HUES48 (cell line): Measurements from ENCODE around the gene EMC8.

Experiments
- H3K27ac ChIP-seq: one replicate; pipeline ENCODE4 v1.7.0; 2013; ENCODE audit warnings: low read depth, low read length, inconsistent platforms
- H3K27me3 ChIP-seq: 2 replicates; pipeline ENCODE4 v1.6.1; 2013; ENCODE audit warnings: mild to moderate bottlenecking, low read length; ENCODE audit not compliant: control insufficient read depth, insufficient read depth
- H3K36me3 ChIP-seq: 2 replicates; pipeline ENCODE4 v1.6.1; 2013; ENCODE audit warnings: low read length; ENCODE audit not compliant: control insufficient read depth, insufficient read depth
- H3K4me1 ChIP-seq: 2 replicates; pipeline ENCODE4 v1.6.1; 2013; ENCODE audit warnings: mild to moderate bottlenecking, low read length; ENCODE audit not compliant: control insufficient read depth, insufficient read depth
- H3K4me3 ChIP-seq: 2 replicates; pipeline ENCODE4 v1.5.1; 2013; ENCODE audit warnings: mild to moderate bottlenecking, low read depth, low read length
- H3K9ac ChIP-seq: 2 replicates; pipeline ENCODE4 v1.6.1; 2013; ENCODE audit warnings: mild to moderate bottlenecking, low read depth, low read length, moderate library complexity
- H3K9me3 ChIP-seq: 2 replicates; pipeline ENCODE4 v1.6.1; 2013; ENCODE audit warnings: low read length; ENCODE audit not compliant: control insufficient read depth, insufficient read depth

Gene EMC8

GRCh38 chr16:85798283-85798776, 1.0 kb downstream of the EMC8 start:
- peak overlapping the region; percentile 90 for H3K27ac ChIP-seq
- peaks cover 3% of the 10 kb centered on the region; the same call in 1 of the 2 replicates for H3K4me1 ChIP-seq
- peaks cover 64% of the 10 kb centered on the region for H3K36me3 ChIP-seq
- H3K9me3 ChIP-seq: no peaks in the 10 kb centered on the region
- H3K9ac ChIP-seq: peak overlapping the region; percentile 93
- no peaks in the 10 kb centered on the region for H3K27me3 ChIP-seq
- peak overlapping the region; percentile 95 for H3K4me3 ChIP-seq

- Histone ChIP-seq H3K4me3 (no peak overlapping the region), H3K36me3 (peaks cover 64% of the 10 kb centered on the region), H3K9me3 (no peaks in the 10 kb centered on the region), H3K27me3 (no peaks in the 10 kb centered on the region), H3K4me1 (peaks cover 3% of the 10 kb centered on the region; the same call in 1 of the 2 replicates), H3K27ac (no peak overlapping the region), H3K9ac (no peak overlapping the region)
Observed at GRCh38 chr16:85796599-85796998, 2.7 kb downstream of the EMC8 start.

- Histone ChIP-seq H3K4me3 (no peak overlapping the region), H3K27ac (no peak overlapping the region), H3K36me3 (peaks cover 64% of the 10 kb centered on the region), H3K9ac (no peak overlapping the region), H3K27me3 (no peaks in the 10 kb centered on the region), H3K9me3 (no peaks in the 10 kb centered on the region), H3K4me1 (peaks cover 3% of the 10 kb centered on the region; the same call in 1 of the 2 replicates)
Observed at GRCh38 chr16:85796152-85796551, 3.2 kb downstream of the EMC8 start.

GRCh38 chr16:85794696-85795095, 4.6 kb downstream of the EMC8 start:
- Histone ChIP-seq H3K27me3 (no peaks in the 10 kb centered on the region), H3K9ac (no peak overlapping the region), H3K4me3 (no peak overlapping the region), H3K27ac (no peak overlapping the region), H3K4me1 (peaks cover 3% of the 10 kb centered on the region; the same call in 1 of the 2 replicates), H3K36me3 (peaks cover 61% of the 10 kb centered on the region), H3K9me3 (no peaks in the 10 kb centered on the region)

GRCh38 chr16:85793662-85794298, 5.6 kb downstream of the EMC8 start:
- peaks cover 3% of the 10 kb centered on the region; the same call in 1 of the 2 replicates for H3K4me1 ChIP-seq
- H3K27ac ChIP-seq: no peak overlapping the region
- H3K4me3 ChIP-seq: no peak overlapping the region
- no peaks in the 10 kb centered on the region for H3K27me3 ChIP-seq
- H3K9ac ChIP-seq: no peak overlapping the region
- no peaks in the 10 kb centered on the region for H3K9me3 ChIP-seq
- peaks cover 65% of the 10 kb centered on the region for H3K36me3 ChIP-seq

- H3K27me3 ChIP-seq: no peaks in the 10 kb centered on the region
- no peak overlapping the region for H3K9ac ChIP-seq
- H3K36me3 ChIP-seq: peaks cover 73% of the 10 kb centered on the region
- H3K4me3 ChIP-seq: no peak overlapping the region
- H3K9me3 ChIP-seq: no peaks in the 10 kb centered on the region
- H3K4me1 ChIP-seq: no peaks in the 10 kb centered on the region
- no peak overlapping the region for H3K27ac ChIP-seq
Observed at GRCh38 chr16:85789773-85790172, 9.6 kb downstream of the EMC8 start.

GRCh38 chr16:85788819-85789218, 10.5 kb downstream of the EMC8 start:
- Histone ChIP-seq H3K9me3 (no peaks in the 10 kb centered on the region), H3K36me3 (peaks cover 68% of the 10 kb centered on the region), H3K4me3 (no peak overlapping the region), H3K27me3 (no peaks in the 10 kb centered on the region), H3K9ac (no peak overlapping the region), H3K4me1 (no peaks in the 10 kb centered on the region), H3K27ac (no peak overlapping the region)

GRCh38 chr16:85785927-85786326, 13.4 kb downstream of the EMC8 start:
- Histone ChIP-seq H3K4me1 (no peaks in the 10 kb centered on the region), H3K4me3 (no peak overlapping the region), H3K36me3 (peaks cover 58% of the 10 kb centered on the region), H3K9ac (no peak overlapping the region), H3K27me3 (no peaks in the 10 kb centered on the region), H3K9me3 (no peaks in the 10 kb centered on the region), H3K27ac (no peak overlapping the region)

GRCh38 chr16:85784813-85785212, 14.5 kb downstream of the EMC8 start:
- Histone ChIP-seq H3K9me3 (no peaks in the 10 kb centered on the region), H3K27ac (no peak overlapping the region), H3K9ac (no peak overlapping the region), H3K4me1 (no peaks in the 10 kb centered on the region), H3K36me3 (peaks cover 70% of the 10 kb centered on the region), H3K27me3 (no peaks in the 10 kb centered on the region), H3K4me3 (no peak overlapping the region)

GRCh38 chr16:85783441-85783840, 15.9 kb downstream of the EMC8 start:
- Histone ChIP-seq H3K36me3 (peaks cover 77% of the 10 kb centered on the region), H3K27ac (no peak overlapping the region), H3K4me1 (no peaks in the 10 kb centered on the region), H3K27me3 (no peaks in the 10 kb centered on the region), H3K9me3 (no peaks in the 10 kb centered on the region), H3K9ac (no peak overlapping the region), H3K4me3 (no peak overlapping the region)

GRCh38 chr16:85782451-85782850, 16.9 kb downstream of the EMC8 start:
- H3K27me3 ChIP-seq: no peaks in the 10 kb centered on the region
- no peak overlapping the region for H3K9ac ChIP-seq
- peaks cover 75% of the 10 kb centered on the region for H3K36me3 ChIP-seq
- H3K27ac ChIP-seq: no peak overlapping the region
- no peaks in the 10 kb centered on the region for H3K9me3 ChIP-seq
- no peak overlapping the region for H3K4me3 ChIP-seq
- H3K4me1 ChIP-seq: no peaks in the 10 kb centered on the region
